ENCODE data around the gene FAM72A. TPM values are rescaled to one million over a fixed set of nuclear protein-coding genes. Genes with fewer than 3 reads are reported as not detected.
"Not testable (repeated sequence)": the region's sequence is repeated elsewhere in the genome, so short reads cannot be mapped to it uniquely, and the experiment has no call there.

Gene FAM72A
- 10 to 100 TPM; 14.1 to 17.5 TPM for total RNA-seq
- polyA plus RNA-seq: 0.69 TPM

DNA sequence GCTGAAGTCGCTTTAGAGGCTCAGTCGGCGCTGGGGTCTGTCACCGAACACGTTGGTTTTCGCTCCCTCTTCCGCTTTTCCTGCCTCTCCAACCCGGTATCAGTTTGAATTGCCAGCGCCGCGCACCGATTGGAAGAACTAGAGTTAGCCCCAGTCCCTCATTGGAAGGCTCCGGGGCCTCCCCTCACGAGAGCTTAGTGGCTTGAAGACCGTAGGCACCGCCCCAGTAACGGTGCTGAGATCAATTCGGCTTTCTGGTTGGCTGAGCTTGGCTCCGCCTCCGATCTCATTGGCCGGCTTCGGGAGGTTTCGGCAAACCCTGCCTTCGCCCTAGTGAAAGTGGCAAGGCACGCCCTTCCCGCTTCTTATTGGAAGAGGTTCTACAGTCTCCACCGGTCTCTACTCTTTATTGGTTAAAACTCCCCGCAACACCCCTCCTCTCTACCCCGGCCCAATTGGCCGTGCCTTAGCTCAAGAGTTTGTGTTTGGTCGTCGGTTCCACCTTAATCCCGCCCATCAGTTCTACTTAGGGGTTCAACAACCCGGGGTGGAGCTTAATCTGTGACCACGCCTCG lies at the start of gene FAM72A:
TSS of gene FAM72A (minus strand) at position 51 of the 575 bp plus-strand sequence. CDS start 814 bp downstream, outside the sequence.
- not testable (repeated sequence) for H3K9me3 Mint-ChIP-seq

DNA sequence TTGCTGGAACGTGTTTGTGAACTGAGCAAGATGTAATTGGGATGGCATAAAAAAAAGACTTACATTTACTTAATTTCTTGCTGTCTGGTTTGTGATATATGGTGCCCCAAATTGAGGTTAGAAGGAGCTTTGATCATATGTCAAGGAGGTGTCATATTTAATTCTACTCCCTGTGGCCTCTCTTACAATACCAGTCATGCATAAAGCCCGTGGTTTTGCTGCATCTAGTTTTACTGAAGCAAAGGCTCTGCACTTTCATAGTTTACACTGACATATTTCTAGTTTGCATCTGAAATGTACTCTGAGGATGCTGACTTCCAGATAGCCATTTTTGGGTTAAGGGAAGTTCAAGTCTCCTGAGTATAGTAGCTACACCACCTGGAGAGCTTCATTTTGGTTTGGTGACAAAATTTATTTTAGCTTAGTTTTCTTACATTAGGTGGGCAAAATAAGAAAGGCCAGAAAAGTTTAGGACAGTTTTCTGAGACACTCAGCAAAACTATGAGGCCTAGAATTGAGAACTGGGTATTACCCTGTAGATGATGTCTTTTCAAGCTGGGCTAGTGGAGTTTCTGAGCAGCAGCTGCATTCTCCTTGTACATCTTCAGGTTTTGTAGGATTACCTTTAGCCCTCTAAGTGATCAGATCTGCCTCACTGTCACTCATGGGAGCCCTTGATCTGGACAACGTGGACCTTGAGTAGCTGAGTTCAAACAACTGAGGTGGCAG lies 48.5 kb upstream of the FAM72A start:
- DNase-seq; H3K4me3 Mint-ChIP-seq; H3K4me1 ChIP-seq (ENCODE audit: insufficient read depth, low read length); H3K27ac ChIP-seq (ENCODE audit: low read depth, low read length); H3K27me3 ChIP-seq (ENCODE audit: insufficient read depth, low read length, poor library complexity, severe bottlenecking); H3K36me3 ChIP-seq (ENCODE audit: insufficient read depth, low read length); POLR2A ChIA-PET; H3K4me3 ChIP-seq (ENCODE audit: low read length); H3K27me3 Mint-ChIP-seq; CTCF ChIA-PET; H3K4me1 Mint-ChIP-seq; H3K9me3 ChIP-seq (ENCODE audit: low read length); H3K9me3 Mint-ChIP-seq; H3K36me3 Mint-ChIP-seq; H3K27ac Mint-ChIP-seq: not testable (repeated sequence)

More for the DNA sequence above, at the start of gene FAM72A:
- peak within 1 kb of the TSS in 2 of 8 donors; percentile 76 to 79 for H3K27ac Mint-ChIP-seq
- peak; percentile 93 to 99 (median 99) for DNase-seq
- H3K27me3 ChIP-seq (ENCODE audit: insufficient read depth, low read length, poor library complexity, severe bottlenecking); H3K4me3 ChIP-seq (ENCODE audit: low read length); H3K4me1 Mint-ChIP-seq; H3K27me3 Mint-ChIP-seq; CTCF ChIA-PET; H3K36me3 ChIP-seq (ENCODE audit: insufficient read depth, low read length); H3K27ac ChIP-seq (ENCODE audit: low read depth, low read length); POLR2A ChIA-PET; H3K36me3 Mint-ChIP-seq; H3K9me3 ChIP-seq (ENCODE audit: low read length); H3K4me1 ChIP-seq (ENCODE audit: insufficient read depth, low read length): not testable (repeated sequence)
- H3K4me3 Mint-ChIP-seq: peak within 1 kb of the TSS; percentile 49 to 92 (median 81)

DNA sequence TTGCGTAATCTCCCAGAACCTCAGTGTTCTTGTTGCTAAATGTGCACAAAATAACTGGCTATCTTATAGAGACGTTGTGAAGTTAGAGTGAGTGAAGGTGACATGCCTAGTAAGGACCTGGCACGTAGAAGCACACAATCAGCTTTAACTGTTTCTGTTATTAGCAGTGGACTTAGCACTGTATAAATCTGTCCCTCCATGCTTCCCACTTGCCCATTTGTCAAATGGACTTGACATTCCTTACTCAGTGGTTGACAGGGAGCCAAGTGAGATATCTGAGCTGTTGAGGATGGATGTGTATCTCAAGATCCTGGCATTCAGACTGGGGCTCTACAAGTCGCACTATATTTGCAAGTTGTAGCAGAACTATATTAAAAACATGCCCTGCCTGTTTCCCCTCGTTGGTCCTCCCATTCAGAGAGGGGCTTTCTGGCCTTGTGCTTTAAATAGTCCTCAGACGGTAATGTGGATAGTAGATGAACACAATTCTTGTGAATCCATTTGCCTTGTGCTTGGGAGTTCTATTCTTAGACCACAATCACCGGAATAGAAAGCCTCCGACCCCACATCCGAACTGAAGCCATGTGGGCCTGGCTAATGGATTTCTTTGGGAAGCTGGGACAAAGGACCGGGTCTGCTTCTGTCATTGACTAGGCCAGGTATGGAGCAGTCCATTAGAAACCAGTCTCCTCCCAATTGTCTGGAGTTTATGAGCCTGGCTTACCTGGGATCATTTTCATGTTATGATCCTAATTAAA lies 43.7 kb upstream of the FAM72A start:
- H3K36me3 ChIP-seq (ENCODE audit: insufficient read depth, low read length); H3K27ac ChIP-seq (ENCODE audit: low read depth, low read length); H3K36me3 Mint-ChIP-seq; DNase-seq; POLR2A ChIA-PET; H3K27me3 ChIP-seq (ENCODE audit: insufficient read depth, low read length, poor library complexity, severe bottlenecking); CTCF ChIA-PET; H3K9me3 Mint-ChIP-seq; H3K4me3 Mint-ChIP-seq; H3K27me3 Mint-ChIP-seq; H3K9me3 ChIP-seq (ENCODE audit: low read length); H3K4me1 Mint-ChIP-seq; H3K27ac Mint-ChIP-seq; H3K4me3 ChIP-seq (ENCODE audit: low read length); H3K4me1 ChIP-seq (ENCODE audit: insufficient read depth, low read length): not testable (repeated sequence)

DNA sequence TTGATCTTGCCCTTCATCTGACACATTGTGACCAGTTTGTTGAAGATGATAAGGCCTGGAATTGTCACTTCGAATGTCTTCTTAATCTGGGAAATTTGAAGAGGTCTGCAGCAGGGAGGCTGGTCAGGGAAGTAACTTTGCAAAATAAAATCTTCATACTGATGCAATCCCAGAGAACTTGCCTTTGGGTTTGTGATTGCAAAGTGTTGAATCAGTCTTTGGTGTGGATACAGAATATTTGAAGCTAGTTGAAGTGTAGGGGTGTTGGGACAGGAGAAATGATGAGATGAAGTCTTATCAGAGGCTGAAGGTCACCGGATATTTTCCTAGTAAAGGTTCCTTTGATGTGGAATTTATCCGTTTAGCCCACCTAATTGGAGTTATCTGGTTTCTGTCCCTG lies 42.8 kb upstream of the FAM72A start:
- H3K4me1 Mint-ChIP-seq; H3K36me3 ChIP-seq (ENCODE audit: insufficient read depth, low read length); H3K27me3 Mint-ChIP-seq; CTCF ChIA-PET; POLR2A ChIA-PET; H3K27me3 ChIP-seq (ENCODE audit: insufficient read depth, low read length, poor library complexity, severe bottlenecking); H3K4me3 Mint-ChIP-seq; H3K9me3 Mint-ChIP-seq; H3K4me1 ChIP-seq (ENCODE audit: insufficient read depth, low read length); H3K9me3 ChIP-seq (ENCODE audit: low read length); H3K36me3 Mint-ChIP-seq; DNase-seq; H3K27ac Mint-ChIP-seq; H3K4me3 ChIP-seq (ENCODE audit: low read length); H3K27ac ChIP-seq (ENCODE audit: low read depth, low read length): not testable (repeated sequence)

DNA sequence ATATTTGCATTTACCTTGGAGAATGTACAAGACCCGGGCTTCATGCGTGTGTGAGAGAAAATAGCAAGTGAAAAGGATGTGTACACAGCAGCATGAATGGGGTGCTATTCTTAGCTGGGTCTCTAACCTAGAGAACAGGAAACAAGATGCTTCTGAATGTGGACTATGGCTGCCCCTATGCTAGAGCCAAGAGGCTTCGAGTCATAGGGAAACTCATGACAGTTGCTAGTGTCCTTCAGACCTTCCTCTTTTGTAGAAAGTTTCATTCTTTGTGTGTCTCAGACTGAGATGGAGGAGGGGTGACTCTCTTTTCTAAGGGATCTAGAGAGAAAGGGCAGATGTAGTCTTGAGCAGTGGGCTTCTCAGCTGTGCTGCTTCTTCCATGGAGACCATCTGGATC lies 40.7 kb upstream of the FAM72A start:
- H3K27me3 Mint-ChIP-seq; H3K4me3 Mint-ChIP-seq; H3K27me3 ChIP-seq (ENCODE audit: insufficient read depth, low read length, poor library complexity, severe bottlenecking); H3K4me1 ChIP-seq (ENCODE audit: insufficient read depth, low read length); H3K36me3 ChIP-seq (ENCODE audit: insufficient read depth, low read length); H3K27ac ChIP-seq (ENCODE audit: low read depth, low read length); H3K4me1 Mint-ChIP-seq; H3K36me3 Mint-ChIP-seq; H3K27ac Mint-ChIP-seq; DNase-seq; CTCF ChIA-PET; H3K4me3 ChIP-seq (ENCODE audit: low read length); H3K9me3 Mint-ChIP-seq; H3K9me3 ChIP-seq (ENCODE audit: low read length); POLR2A ChIA-PET: not testable (repeated sequence)

DNA sequence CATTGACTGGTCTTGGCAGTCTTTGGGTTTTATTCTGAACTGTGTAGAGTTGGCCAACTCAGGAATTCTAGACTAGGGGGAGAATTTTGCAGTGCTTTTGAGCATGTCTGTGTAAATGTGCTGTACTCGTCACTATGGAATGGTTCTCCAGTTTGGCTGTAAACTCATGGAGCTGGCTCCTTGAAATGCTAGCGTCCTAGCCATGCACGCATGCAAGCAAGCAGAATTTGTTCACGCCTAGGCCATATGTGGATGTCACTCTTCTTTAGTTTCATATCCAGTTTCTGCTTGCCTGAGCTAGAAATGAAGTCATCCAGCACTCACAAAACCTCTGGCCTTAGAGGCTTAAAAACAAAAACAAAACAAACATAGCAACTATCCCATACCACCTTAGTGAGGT lies 37.6 kb upstream of the FAM72A start:
- H3K4me1 ChIP-seq (ENCODE audit: insufficient read depth, low read length); H3K4me1 Mint-ChIP-seq; H3K4me3 Mint-ChIP-seq; H3K27me3 Mint-ChIP-seq; H3K9me3 Mint-ChIP-seq; H3K27me3 ChIP-seq (ENCODE audit: insufficient read depth, low read length, poor library complexity, severe bottlenecking); H3K36me3 Mint-ChIP-seq; H3K4me3 ChIP-seq (ENCODE audit: low read length); H3K27ac Mint-ChIP-seq; CTCF ChIA-PET; POLR2A ChIA-PET; H3K36me3 ChIP-seq (ENCODE audit: insufficient read depth, low read length); H3K27ac ChIP-seq (ENCODE audit: low read depth, low read length); H3K9me3 ChIP-seq (ENCODE audit: low read length); DNase-seq: not testable (repeated sequence)

DNA sequence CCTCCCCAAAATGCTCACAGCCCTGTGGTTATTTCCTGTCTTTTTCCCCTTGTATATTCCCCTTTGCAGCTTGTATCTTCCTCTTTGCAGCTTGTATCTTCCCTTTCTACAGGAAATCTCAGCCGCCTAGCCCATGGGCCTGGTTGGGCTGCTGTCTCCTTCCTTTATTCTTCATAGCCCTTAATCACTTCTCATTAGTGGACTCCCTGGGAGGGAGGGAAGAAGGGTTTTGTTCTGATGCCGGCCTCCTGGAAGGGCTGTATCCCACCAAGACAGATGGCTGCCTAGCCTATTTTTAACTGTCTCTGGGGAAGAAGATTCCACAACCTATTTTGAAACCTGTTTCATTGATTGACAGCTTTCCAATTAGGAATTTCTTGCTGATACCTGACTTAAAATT lies 32.6 kb upstream of the FAM72A start:
- H3K36me3 ChIP-seq (ENCODE audit: insufficient read depth, low read length); H3K27me3 ChIP-seq (ENCODE audit: insufficient read depth, low read length, poor library complexity, severe bottlenecking); H3K9me3 Mint-ChIP-seq; DNase-seq; H3K4me1 ChIP-seq (ENCODE audit: insufficient read depth, low read length); H3K27ac Mint-ChIP-seq; H3K27ac ChIP-seq (ENCODE audit: low read depth, low read length); H3K4me3 Mint-ChIP-seq; CTCF ChIA-PET; H3K27me3 Mint-ChIP-seq; H3K4me3 ChIP-seq (ENCODE audit: low read length); H3K9me3 ChIP-seq (ENCODE audit: low read length); H3K36me3 Mint-ChIP-seq; H3K4me1 Mint-ChIP-seq; POLR2A ChIA-PET: not testable (repeated sequence)

DNA sequence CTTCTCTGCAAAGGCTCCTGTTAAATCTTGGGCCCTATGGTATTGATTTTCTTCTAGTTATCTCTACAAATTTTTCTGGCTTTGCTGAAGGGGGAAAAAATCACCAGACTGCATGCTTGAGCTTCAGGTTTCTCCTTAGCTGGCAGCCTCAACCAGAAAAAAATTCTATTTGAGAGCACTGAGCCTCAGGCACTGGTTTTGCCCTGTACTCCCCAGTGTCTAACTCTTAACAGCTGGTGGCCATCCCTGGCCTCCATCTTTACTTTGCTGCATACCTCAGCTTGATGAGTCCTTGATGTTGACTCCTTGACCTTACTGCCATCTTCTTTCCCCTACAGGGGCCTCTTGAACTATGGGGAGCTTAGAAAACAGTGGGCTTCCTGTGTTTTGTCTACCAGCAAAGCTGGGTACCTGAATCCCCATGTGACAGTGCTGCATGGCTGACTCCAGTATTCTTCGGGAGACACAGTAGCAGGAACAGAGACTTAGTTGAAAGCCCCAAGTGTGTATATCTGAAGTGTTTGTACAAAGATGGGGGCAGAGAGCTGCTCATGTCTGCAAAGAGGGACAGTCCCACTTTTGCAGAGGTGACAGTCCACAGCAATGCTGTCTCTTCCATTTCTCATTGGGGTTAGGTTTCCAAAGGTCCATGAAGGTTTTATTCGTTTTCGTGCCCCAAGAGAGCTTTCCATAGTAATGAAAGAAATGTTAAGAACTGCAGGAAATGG lies 31.7 kb upstream of the FAM72A start:
- H3K36me3 ChIP-seq (ENCODE audit: insufficient read depth, low read length); H3K4me1 ChIP-seq (ENCODE audit: insufficient read depth, low read length); H3K27me3 ChIP-seq (ENCODE audit: insufficient read depth, low read length, poor library complexity, severe bottlenecking); CTCF ChIA-PET; H3K27me3 Mint-ChIP-seq; H3K27ac ChIP-seq (ENCODE audit: low read depth, low read length); H3K4me3 ChIP-seq (ENCODE audit: low read length); H3K36me3 Mint-ChIP-seq; H3K4me3 Mint-ChIP-seq; DNase-seq; POLR2A ChIA-PET; H3K9me3 ChIP-seq (ENCODE audit: low read length); H3K27ac Mint-ChIP-seq; H3K4me1 Mint-ChIP-seq; H3K9me3 Mint-ChIP-seq: not testable (repeated sequence)

Data from CD8-positive, alpha-beta memory T cell (primary cell).